Fibroblast of skin of left biceps (primary cell): Measurements from ENCODE around the gene BCAR3.
A peak's percentile ranks its signal among the peaks of the same experiment; 100 is the strongest.
"Not testable (repeated sequence)": the region's sequence is repeated elsewhere in the genome, so short reads cannot be mapped to it uniquely, and the experiment has no call there.

Experiments
- DNase-seq, 2 experiments: peaks; one replicate each; pipeline ENCODE4 v3.0.0-alpha.2; 2013; ENCODE audit warnings: low read depth in 2 of 2

BCAR3 gene

DNA sequence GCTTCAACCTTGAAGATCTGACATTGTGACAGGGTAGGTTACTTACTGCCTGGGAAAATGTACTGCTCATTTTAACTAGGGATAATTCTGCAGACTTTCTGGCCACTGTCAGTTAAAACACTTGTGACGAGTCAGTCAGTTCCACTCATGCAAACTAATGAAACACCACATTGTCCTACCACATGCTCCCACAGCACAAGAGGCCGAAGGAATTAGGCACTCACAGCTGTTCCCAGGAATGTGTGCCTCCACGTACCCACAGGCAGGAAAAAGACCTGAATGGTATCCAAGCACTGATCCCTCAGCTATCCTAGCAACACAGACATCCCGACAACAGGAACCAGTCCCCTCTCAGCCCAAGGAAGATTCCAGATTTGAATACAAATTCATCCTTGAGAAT is 12.3 kb downstream of the BCAR3 start:
- DNase-seq: no peak

- no peak for DNase-seq
These were observed 12.7 kb downstream of the BCAR3 start for GRCh38 chr1:93668951-93669350.

DNA sequence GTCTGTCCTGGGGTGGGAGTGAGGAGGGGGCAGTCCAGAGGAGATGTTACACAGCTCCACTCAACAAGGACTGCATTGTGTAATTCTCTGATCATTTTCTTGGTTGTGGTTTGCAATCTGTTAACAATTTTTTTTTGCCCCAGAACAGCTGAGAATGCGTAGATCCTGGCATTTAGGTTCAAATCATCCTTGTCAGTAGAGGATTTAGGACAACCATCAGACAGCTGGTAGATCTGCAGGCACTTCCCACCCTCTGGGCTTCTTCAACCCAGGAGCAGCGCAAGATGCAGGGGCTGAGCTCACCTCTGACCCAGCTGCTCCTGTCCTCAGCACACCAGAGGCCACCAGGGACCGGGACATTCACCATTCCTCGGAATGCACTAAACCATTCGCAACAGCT is 13.5 kb downstream of the BCAR3 start:
- no peak for DNase-seq

DNA sequence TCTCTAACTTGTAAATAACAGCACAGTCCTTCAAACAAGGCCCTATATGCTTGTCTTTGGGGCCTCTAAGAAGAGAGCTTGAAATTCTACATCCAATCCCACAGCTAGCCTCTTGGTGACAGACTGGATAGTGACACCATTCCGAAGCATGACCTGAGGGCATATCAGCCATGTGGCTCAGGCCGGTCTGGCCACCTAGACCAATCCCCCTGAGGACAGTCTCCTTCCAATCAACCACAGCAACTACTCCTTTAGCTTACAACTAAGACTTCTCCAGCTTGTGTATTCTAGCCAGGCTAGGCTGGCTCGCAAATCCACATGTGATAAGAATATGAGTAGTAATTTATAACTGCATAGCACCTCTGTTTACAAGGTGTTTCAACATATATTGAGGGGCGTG is 14.0 kb downstream of the BCAR3 start:
- DNase-seq: no peak

DNA sequence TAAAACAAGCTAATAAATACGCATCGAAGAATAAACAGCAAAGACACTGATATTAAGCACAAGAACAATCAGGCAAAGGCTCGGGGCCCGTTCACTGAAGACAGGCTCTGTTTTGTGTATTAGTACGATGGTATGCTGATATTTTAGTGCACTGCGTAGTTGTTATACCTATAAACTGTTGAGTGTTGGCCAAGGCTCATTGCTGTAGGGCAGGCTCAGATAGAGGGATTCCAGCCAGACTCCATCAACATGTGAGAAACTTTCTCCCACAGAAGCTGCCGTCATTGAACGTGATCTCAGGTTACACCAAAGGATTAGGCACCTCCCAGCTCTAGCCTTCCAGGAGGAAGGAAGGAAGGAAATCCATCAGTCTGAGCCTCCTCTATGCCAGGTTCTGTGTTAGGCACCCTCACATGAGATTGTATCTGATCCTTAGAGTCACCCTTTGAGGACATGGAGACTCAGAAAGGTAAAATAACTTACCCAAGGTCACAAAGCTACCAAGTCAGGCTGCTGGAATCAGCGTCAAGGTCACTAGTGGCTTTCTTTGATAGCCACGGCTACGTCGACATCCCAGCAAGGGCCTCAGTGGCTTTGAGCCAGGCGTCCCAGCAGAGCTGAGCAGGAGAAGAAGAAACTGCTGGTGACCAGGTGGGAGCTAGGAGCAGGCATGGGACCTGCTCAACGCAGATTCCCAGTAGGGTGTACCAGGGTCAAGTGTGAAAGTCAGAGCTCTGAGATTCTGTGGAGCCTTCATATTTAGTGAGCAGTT is 14.8 kb downstream of the BCAR3 start:
- no peak for DNase-seq

DNA sequence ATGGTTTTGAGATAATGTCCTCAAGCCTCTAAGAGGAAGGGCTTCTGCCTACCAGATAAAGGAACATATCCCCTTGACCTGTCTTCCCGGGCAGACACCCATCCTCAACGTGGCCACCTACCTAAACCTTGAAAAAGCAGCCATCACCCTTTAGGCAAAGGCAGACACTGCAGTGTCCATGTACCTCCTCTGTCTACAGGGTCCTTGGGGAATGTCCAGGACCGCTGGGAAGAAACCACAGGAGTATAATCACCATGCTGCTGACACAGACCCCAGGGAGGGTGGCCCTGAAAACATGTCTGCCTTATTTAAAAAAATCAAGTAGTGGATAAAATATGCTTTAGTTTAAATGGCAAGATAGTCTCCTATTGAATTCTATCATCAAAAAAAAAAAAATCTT is 16.6 kb downstream of the BCAR3 start:
- no peak for DNase-seq

DNA sequence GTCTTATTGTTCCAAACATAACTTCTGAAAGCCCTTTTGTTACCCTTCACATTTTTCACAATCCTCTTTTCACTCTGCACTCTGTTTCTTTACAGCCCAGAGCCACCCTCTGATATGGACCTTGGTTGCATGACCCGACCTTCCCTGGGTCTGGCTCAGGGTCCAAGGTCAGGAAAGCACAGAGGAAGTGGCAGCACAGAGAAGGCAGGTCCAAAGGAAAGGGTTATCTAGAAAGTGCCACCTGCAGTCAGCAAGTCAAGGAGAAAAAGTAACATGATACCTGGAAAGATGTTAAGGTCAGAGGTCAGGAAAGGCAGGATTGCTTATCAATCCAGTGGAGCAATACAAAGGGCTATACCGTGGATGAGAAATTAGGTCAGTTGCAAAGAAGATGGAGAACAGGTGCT is 18.4 kb downstream of the BCAR3 start:
- no peak for DNase-seq

DNA sequence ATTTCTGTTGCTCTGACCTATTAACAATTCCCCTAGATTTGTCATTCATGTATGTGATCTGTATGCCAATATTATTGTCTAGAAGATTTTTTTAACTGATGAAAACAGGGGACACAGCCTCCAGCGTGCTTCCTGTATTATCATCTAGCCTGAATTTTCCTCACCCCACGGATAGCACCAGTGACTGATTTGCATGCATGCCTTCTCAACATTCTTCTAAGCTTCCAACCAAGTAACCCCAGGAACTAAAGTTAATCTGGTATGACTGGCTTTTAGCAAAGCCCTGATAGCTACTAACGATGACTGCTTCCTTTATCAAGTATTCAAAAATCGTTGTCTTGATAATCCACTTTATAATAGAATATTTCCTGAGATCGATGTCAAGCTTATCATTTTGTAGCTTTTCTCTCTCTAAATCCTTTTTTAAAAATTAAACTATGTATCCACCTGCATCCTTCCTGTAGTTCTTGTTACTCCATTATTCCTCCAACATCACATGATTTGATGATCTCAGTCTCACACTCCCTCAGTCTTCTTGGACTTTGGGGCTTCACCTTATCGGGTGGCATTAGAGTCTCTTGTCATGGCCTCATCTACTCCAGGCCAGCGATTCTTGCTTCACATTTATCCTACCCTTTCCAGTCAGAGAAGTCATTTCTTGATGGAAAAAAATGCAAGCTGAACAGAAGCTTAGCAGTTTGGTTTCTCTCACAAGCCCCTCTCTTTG is 19.0 kb downstream of the BCAR3 start:
- DNase-seq: no peak

DNA sequence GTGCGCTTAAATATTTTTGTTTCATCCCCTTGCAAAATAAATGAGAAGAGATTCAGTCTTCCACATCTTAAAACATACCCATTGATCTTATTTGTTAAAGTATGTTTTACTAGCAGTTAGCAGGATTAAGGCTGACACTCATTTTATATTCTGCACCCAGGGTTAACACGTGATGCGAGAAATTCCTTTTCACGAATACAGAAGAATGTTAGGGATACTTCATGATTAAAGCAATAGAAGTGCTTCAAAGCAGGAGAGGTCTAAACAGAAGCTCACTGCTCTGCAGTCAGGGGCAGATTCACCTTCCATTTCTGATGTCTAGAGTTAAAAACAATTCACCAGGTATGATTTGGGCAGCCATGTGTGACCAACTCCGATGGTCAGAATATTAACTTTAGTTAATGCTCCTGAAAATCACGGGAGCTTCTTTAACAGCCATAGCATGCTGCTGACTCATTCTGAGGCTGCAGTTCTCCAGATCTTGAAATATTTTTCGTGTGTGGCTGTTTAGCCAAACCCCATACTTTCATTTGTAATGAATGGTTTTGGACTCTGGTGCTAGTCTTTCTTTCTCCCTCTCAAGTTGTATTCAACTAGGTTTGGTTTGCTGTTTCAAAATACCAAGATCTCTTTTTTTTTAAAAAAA is 19.7 kb downstream of the BCAR3 start:
- peak; percentile 60 to 66 for DNase-seq

GRCh38 chr1:93661341-93661740 is 20.3 kb downstream of the BCAR3 start:
- not testable (repeated sequence) for DNase-seq

DNA sequence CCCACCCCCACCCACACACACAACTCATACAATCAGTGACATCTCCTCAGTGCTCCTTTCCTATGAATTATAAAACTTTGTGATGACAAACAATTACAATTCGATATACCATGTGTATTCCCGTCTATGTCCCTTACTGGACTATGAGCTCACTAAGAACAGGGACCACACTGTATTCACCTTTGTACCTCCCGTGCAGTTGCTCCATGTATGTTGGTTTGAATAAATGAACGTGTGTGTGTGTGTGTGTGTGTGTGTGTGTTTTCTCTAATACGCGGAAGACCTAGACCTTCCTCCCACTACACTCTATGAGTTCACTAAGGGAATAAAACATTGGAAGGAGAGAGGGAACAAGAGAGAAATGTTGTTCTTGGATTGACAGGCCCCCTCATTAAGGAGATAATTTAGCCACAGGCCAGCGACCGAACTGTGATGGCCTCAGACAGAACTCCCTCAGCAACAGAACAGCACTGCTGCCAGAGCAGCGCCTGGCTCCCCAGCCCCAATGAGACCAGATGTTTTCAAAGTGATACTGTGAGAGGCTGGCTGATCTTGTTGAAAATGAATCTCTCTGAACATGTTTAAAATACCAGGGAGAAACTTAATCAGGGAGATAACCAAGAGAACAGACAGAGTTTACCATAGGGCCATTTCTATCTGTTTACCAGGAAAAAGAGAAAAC is 21.7 kb downstream of the BCAR3 start:
- DNase-seq: no peak

GRCh38 chr1:93658188-93658587 is 23.4 kb downstream of the BCAR3 start:
- DNase-seq: no peak

- no peak for DNase-seq
These were observed 25.1 kb downstream of the BCAR3 start for GRCh38 chr1:93656491-93656890.

DNA sequence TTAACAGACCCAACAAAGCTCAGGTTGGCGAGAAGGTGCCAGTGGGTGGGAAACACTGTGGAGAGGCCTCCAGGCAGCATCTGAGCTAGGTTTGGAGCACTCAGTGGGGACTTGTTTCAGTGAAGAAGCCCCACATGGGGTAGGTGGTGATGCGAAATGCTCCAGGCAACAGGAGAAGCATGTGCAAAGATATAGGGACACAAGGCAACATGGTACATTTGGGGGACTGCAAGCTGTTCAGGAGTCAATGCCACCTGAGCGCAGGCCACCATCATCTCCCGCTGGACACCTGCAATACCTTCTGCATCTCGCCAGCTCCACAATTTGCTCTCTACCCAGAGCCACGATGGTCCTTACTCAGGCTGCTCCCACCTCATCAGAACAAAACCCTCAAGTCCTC is 28.0 kb downstream of the BCAR3 start:
- no peak for DNase-seq

- no peak for DNase-seq
These were observed 29.2 kb downstream of the BCAR3 start for GRCh38 chr1:93652323-93652949.

- no peak for DNase-seq
These were observed 29.9 kb downstream of the BCAR3 start for GRCh38 chr1:93651695-93652094.

DNA sequence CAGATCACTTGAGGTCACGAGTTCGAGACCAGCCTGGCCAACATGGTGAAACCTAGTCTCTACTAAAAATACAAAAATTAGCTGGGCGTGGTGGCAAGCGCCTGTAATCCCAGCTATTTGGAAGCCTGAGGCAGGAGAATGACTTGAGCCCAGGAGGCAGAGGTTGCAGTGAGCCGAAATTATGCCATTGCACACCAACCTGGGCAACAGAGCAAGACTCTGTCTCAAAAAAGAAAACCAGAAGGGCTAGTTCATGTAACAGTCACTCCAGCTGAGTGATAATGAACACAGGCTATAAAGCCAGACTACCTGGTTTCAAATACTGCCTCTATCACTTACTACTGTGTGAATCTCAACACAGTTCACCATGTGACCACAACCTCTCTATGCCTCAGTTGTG is 31.5 kb downstream of the BCAR3 start:
- DNase-seq: not testable (repeated sequence)

DNA sequence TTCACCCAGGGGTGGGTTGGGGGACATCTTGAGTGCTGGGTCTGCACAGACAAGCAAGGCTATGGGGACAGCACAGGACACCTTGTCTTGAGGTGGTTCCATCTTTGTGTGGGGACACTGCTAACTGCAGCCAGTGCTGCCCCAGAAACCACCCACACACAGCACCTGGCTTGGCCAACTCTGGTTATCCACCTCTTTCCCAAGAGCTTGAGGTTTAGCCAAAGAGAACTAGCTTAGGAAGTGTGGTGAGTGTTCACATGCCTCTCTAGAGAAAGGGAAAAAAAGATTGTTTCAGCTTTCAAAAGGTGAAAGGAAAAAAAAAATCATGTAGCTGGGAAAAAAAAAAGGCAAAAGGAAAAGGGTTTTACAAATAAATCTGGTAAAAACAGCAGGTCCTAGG is 32.4 kb downstream of the BCAR3 start:
- DNase-seq: no peak

DNA sequence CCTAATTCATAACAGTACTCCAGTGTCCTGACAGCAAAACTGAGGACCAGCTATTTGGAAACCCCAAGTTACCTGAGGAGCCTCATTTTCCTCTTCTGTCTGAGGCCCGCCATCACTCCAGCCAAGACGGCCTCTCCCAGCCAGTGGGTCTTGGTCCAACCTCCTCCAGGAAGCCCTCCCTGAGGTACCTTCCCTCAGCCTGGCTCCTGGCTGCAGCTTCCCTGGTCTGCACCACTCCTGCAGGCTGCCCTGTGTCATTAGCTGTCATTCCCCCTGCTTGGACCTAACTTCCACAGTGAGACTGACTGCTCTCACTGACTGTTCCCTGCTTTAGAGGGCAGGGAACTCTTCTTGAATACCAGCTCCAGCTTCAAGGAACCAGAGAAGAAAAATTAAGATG is 33.0 kb downstream of the BCAR3 start:
- DNase-seq: no peak

GRCh38 chr1:93641527-93641926 is 40.1 kb downstream of the BCAR3 start:
- DNase-seq: no peak

DNA sequence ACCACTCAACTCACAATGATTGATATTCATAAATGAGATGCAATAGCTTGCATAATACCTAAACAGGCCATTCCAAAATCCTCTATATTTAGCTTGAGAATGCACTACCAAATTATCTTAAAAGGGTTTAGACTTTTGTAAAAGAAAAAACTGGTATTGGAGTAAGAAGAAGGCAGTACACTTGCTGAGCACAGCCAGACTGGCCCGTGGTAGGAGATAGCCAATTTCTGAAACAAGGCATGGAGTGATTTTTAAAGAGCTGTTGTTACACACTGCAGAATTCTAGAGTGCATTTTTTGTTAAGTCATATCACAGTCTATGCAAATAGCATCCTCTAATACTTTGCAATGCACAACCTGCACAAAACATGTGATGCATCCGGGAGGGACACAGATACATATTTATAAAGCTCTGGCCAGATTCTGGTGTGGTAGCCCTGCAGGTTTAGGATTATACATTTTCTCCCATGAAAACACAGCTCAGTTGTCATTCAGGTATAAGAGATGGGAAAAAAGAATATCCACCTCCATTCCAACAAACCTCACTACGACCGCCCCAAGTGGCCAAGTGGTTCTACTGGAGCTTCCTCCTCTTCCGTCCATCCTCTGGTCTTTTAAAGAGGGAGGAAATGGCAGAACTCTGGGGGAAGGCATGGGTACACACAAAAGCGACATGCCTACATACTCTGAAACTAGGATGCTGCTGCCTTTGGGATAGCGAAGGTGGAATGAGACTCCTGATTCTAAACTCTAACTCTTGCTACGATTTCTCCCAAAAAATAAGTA is 40.8 kb downstream of the BCAR3 start:
- no peak for DNase-seq
